HG03571 (cell line): ENCODE measurements around the gene PLCD1.

ENCODE experiments used
- ATAC-seq: cut with Tn5 transposase; IDR thresholded peaks from one replicate; pipeline ENCODE4 v1.9.1; 2021; ENCODE audit not compliant: unreplicated experiment

The PLCD1 gene

GRCh38 chr3:38001456-38002081, 27.9 kb downstream of the PLCD1 start:
- no peak for ATAC-seq

- no peak for ATAC-seq
Measured at GRCh38 chr3:38000965-38001455, 28.4 kb downstream of the PLCD1 start.

- ATAC-seq = no peak
Measured at GRCh38 chr3:38000242-38000916, 29.1 kb downstream of the PLCD1 start.

GRCh38 chr3:37999836-38000235, 29.6 kb downstream of the PLCD1 start:
- ATAC-seq = no peak

GRCh38 chr3:37997791-37998370, 31.6 kb downstream of the PLCD1 start:
- ATAC-seq = no peak

- ATAC-seq = no peak
Measured at GRCh38 chr3:37997342-37997741, 32.1 kb downstream of the PLCD1 start.

- ATAC-seq = peak; percentile 47
Measured at GRCh38 chr3:37996785-37997301, 32.6 kb downstream of the PLCD1 start.

- ATAC-seq = no peak
Measured at GRCh38 chr3:37995652-37996641, 33.5 kb downstream of the PLCD1 start.

GRCh38 chr3:37994639-37994972, 34.8 kb downstream of the PLCD1 start:
- no peak for ATAC-seq

GRCh38 chr3:37993820-37994638, 35.4 kb downstream of the PLCD1 start:
- peak; percentile 57 for ATAC-seq

- no peak for ATAC-seq
Measured at GRCh38 chr3:37993460-37993819, 36.0 kb downstream of the PLCD1 start.

GRCh38 chr3:37993067-37993455, 36.4 kb downstream of the PLCD1 start:
- no peak for ATAC-seq

GRCh38 chr3:37992271-37993066, 37.0 kb downstream of the PLCD1 start:
- ATAC-seq = no peak

- ATAC-seq = no peak
Measured at GRCh38 chr3:37991823-37992222, 37.6 kb downstream of the PLCD1 start.

- ATAC-seq = no peak
Measured at GRCh38 chr3:37991109-37991508, 38.3 kb downstream of the PLCD1 start.

GRCh38 chr3:37990527-37990926, 38.9 kb downstream of the PLCD1 start, which contains the start of gene VILL:
TSS of gene VILL (plus strand) at chr3:37990786. CDS start at chr3:37993673, 2,887 bp downstream.
- no peak for ATAC-seq

- no peak for ATAC-seq
Measured at GRCh38 chr3:37989821-37990480, 39.5 kb downstream of the PLCD1 start.

GRCh38 chr3:37988931-37989525, 40.4 kb downstream of the PLCD1 start:
- no peak for ATAC-seq
